ENCODE results near the gene CCT8L2. TPM values are rescaled to one million over a fixed set of nuclear protein-coding genes. Genes with fewer than 3 reads are reported as not detected.
A peak's percentile ranks its signal among the peaks of the same experiment; 100 is the strongest.
"Not testable (repeated sequence)": the region's sequence is repeated elsewhere in the genome, so short reads cannot be mapped to it uniquely, and the experiment has no call there.

The CCT8L2 gene
- polyA plus RNA-seq, 3 donors, result 0.09 TPM; not detected in 2

GRCh38 chr22:16601437-16602223 is 9.0 kb upstream of the CCT8L2 start:
- no peak for DNase-seq (ENCODE audit: extremely low read depth in 1 of 11, low read depth in 9 of 11, low spot score in 4 of 11)

GRCh38 chr22:16600644-16601436 is 8.2 kb upstream of the CCT8L2 start:
- peak in 1 of 11 donors; percentile 17 for DNase-seq (ENCODE audit: extremely low read depth in 1 of 11, low read depth in 9 of 11, low spot score in 4 of 11)

- DNase-seq (ENCODE audit: extremely low read depth in 1 of 11, low read depth in 9 of 11, low spot score in 4 of 11), result not testable (repeated sequence)
These were observed 7.0 kb upstream of the CCT8L2 start for GRCh38 chr22:16599648-16600047.

DNA sequence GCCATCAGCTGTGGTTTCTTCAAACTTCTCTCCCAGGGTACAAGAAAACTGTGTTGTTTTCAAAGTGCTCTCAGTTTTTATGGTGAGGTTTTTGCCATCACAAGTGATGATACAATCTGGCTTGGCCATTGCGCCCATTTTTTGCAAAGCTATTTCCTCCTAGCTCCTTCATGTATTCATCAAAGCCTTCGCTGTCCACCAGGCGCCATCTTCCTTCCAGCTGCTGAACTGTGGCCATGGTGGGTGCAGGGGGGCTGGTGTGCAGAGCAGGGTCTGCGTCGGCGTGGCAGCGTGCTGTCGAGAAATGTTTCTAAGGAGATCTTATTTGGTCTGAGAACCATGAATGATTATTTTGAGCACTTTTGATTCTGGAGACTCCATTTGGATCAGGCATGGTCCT is 2.6 kb upstream of the CCT8L2 start:
- not testable (repeated sequence) for DNase-seq (ENCODE audit: extremely low read depth in 1 of 11, low read depth in 9 of 11, low spot score in 4 of 11)

- DNase-seq (ENCODE audit: extremely low read depth in 1 of 11, low read depth in 9 of 11, low spot score in 4 of 11), result no peak
These were observed 1.4 kb upstream of the CCT8L2 start for GRCh38 chr22:16594026-16594425.

- DNase-seq (ENCODE audit: extremely low read depth in 1 of 11, low read depth in 9 of 11, low spot score in 4 of 11), result not testable (repeated sequence)
These were observed 379 bp downstream of the CCT8L2 start for GRCh38 chr22:16592231-16592630.

DNA sequence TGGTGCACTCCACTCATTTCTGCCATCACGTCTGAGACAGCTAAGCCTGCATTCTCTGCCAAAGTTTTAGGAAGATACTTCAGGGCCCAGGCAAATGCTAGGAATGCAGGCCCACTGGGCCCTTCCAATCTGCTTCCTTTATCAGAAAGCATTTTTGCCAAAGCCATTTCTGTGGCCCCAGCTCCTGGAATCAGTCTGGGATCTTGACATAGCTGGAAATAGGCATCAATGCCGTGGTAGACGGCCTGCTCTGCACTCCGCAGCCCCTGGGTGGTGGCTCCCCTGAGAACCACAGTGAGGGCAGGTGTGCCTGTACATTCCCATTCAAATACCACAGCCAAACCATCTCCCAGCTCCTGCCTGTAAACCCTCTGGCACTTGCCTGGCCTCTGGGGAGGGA is 1.5 kb downstream of the CCT8L2 start:
- DNase-seq (ENCODE audit: extremely low read depth in 1 of 11, low read depth in 9 of 11, low spot score in 4 of 11), result not testable (repeated sequence)

GRCh38 chr22:16586991-16587390 is 5.6 kb downstream of the CCT8L2 start:
- DNase-seq (ENCODE audit: extremely low read depth in 1 of 11, low read depth in 9 of 11, low spot score in 4 of 11), result no peak

- no peak for DNase-seq (ENCODE audit: extremely low read depth in 1 of 11, low read depth in 9 of 11, low spot score in 4 of 11)
These were observed 6.4 kb downstream of the CCT8L2 start for GRCh38 chr22:16586170-16586569.

GRCh38 chr22:16580872-16581271 is 11.7 kb downstream of the CCT8L2 start:
- DNase-seq (ENCODE audit: extremely low read depth in 1 of 11, low read depth in 9 of 11, low spot score in 4 of 11), result not testable (repeated sequence)

- DNase-seq (ENCODE audit: extremely low read depth in 1 of 11, low read depth in 9 of 11, low spot score in 4 of 11), result not testable (repeated sequence)
These were observed 23.3 kb downstream of the CCT8L2 start for GRCh38 chr22:16569240-16569834.

DNA sequence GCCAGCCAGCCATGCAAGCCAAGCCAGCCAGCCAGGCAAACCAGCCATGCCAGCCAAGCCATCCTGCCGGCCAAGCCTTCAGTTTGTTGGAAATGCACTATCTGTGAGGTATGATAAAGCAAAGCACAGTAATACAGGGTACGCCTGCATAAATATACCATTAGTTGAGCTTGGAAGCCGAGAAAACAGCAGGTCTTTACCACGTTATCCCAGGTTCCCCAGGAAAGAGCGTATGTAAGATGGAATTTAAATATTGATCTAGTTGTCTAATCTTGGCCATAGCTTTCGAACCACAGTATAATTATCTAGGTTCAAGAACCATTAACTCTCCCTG is 24.2 kb downstream of the CCT8L2 start:
- DNase-seq (ENCODE audit: extremely low read depth in 1 of 11, low read depth in 9 of 11, low spot score in 4 of 11), result no peak

DNA sequence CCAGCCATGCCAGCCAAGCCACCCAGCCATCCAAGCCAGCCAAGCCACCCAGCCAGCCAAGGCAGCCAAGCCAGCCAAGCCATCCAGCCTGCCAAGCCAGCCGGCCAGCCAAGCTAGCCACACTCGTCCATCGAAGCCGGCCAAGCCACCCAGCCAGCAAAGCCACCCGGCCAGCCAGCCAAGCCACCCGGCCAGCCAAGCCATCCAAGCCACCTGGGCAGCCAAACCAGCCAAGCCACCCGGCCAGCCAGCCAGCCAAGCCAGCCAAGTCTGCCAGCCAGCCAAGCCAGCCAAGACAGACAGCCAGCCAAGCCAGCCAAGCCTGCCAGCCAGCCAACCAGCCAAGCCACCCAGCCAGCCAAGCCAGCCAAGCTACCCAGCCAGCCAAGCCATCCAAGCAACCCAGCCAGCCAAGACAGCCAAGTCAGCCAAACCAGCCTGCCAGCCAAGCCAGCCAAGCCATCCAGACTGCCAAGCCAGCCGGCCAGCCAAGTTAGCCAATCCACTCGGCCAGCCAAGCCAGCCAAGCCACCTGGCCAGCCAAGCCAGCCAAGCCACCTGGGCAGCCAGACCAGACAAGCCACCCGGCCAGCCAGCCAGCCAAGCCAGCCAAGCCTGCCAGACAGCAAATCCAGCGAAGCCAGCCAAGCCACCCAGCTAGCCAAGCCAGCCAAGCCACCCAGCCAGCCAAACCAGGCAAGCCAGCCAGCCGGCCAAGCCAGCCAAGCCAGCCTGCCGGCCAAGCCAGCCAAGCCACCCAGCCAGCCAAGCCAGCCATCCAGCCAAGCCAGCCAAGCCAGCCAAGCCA is 24.8 kb downstream of the CCT8L2 start:
- not testable (repeated sequence) for DNase-seq (ENCODE audit: extremely low read depth in 1 of 11, low read depth in 9 of 11, low spot score in 4 of 11)

DNA sequence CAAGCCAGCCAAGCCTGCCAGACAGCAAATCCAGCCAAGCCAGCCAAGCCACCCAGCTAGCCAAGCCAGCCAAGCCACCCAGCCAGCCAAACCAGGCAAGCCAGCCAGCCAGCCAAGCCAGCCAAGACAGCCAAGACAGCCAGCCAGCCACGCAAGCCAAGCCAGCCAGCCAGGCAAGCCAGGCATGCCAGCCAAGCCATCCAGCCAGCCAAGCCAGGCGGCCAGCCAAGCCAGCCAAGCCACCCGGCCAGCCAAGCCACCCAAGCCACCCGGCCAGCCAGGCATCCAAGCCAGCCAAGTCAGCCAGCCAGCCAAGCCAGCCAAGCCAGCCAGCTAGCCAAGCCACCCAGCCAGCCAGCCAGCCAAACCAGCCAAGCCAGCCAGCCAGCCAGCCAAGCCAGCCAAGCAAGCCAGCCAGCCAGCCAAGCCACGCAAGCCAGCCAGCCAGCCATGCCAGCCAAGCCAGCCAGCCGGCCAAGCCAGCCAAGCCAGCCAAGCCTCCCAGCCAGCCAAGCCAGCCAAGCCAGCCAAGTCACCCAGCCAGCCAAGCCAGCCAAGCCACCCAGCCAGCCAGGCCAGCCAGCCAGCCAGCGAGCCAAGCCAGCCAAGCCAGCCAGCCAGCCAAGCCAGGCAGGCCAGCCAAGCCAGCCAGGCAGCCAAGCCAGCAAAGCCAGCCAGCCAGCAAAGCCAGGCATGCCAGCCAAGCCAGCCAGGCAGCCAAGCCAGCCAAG is 26.0 kb downstream of the CCT8L2 start:
- not testable (repeated sequence) for DNase-seq (ENCODE audit: extremely low read depth in 1 of 11, low read depth in 9 of 11, low spot score in 4 of 11)

- not testable (repeated sequence) for DNase-seq (ENCODE audit: extremely low read depth in 1 of 11, low read depth in 9 of 11, low spot score in 4 of 11)
These were observed 26.8 kb downstream of the CCT8L2 start for GRCh38 chr22:16565585-16566420.

DNA sequence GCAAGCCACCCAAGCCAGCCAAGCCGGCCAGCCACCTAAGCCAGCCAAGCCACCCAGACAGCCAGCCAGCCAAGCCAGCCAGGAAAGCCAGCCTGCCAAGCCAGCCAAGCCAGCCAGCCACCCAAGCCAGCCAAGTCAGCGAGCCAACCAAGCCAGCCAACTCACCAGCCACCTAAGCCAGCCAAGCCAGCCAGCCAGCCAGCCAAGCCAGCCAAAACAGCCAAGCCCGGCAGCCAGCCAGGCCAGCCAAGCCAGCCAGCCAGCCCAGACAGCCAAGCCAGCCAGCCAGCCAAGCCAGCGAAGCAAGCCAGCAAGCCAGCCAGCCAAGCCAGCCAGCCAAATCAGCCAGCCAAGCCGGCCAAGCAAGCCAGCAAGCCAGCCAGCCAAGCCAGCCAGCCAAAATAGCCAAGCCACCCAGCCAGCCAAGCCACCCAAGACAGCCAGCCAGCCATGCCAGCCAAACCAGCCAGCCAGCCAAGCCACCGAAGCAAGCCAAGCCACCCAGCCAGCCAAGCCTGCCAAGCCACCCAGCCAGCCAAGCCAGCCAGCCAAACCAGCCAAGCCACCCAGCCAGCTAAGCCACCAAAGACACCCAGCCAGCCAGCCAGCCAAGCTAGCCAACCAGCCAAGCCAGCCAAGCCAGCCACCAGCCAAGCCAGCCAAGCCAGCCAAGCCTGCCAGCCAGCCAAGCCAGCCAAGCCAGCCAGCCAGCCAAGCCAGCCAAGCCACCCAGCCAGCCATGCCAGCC is 27.6 kb downstream of the CCT8L2 start:
- not testable (repeated sequence) for DNase-seq (ENCODE audit: extremely low read depth in 1 of 11, low read depth in 9 of 11, low spot score in 4 of 11)

All from renal cortex interstitium (tissue), 11 donors.